ENCODE data around the gene MUC5AC.

GRCh38 chr11:1178201-1178885, 20.6 kb downstream of the MUC5AC start:
- TF ChIP-seq ZBTB43 (CRISPR knock-in tag; IDR thresholded peaks at IDR 0.05) (no peak), ZNF138 (CRISPR knock-in tag; conservative IDR thresholded peaks at IDR 0.05) (no peak), CBFB (CRISPR knock-in tag; IDR thresholded peaks at IDR 0.05; ENCODE audit: low read depth) (no peak), MAX (CRISPR knock-in tag; IDR thresholded peaks at IDR 0.05) (no peak), CTCF (IDR thresholded peaks at IDR 0.05) (no peak)
